ENCODE results near the gene H1-8.

- no peak for TF ChIP-seq YY1 (IDR thresholded peaks at IDR 0.05; ENCODE audit: insufficient read depth, insufficient read length)
- no peak for TF ChIP-seq ZNF274 (IDR thresholded peaks at IDR 0.05; ENCODE audit: low read depth, low read length)
These were observed 36.7 kb upstream of the H1-8 start for GRCh38 chr3:129506231-129506742.

All from NT2/D1 (cell line).